HG02571 (cell line): ENCODE data around the gene KLF14.
"Not testable (repeated sequence)": the region's sequence is repeated elsewhere in the genome, so short reads cannot be mapped to it uniquely, and the experiment has no call there.

Experiments used
- ATAC-seq: cut with Tn5 transposase; IDR thresholded peaks from one replicate; pipeline ENCODE4 v1.9.1; 2021; ENCODE audit warnings: mild to moderate bottlenecking, moderate library complexity; ENCODE audit not compliant: unreplicated experiment

Gene KLF14

DNA sequence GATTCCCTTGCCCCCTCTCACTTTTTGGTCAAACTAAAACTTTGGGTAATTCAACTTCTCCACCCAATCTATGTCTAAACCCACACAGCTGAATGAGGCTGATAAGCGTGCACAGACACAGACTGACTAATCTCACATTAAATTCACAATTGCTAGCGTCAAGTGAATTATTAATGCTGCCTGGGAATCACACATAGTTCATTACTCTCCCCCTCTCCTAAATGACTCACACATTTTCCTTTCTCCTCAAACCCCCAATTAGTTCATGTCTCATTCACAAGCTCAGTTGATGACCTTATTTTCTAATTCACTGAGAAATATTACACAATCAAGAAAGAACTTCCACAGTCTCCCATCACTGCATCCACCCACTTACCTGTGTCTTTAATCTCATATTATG lies 14.5 kb downstream of the KLF14 start:
- ATAC-seq = no peak

DNA sequence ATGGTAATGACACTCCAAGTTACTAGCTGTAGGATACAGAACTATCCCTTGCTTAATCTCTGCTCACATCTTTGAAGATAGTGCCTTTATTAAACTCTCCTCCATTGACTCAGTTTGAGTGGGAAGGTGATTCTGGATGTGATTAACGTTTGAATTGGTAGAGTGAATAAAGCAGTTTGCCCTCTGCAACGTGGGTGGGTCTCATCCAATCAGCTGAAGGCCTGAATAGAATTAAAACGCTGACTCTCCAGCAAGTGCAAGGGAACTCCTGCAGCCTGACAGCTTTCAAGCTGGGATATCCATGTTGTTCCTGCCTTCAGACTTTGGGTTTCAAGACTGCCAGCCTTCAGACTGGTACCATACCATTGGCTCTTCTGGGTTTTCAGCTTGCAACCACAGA lies 21.6 kb downstream of the KLF14 start:
- no peak for ATAC-seq

- ATAC-seq = no peak
Observed at GRCh38 chr7:130708766-130709165, 25.2 kb downstream of the KLF14 start.

DNA sequence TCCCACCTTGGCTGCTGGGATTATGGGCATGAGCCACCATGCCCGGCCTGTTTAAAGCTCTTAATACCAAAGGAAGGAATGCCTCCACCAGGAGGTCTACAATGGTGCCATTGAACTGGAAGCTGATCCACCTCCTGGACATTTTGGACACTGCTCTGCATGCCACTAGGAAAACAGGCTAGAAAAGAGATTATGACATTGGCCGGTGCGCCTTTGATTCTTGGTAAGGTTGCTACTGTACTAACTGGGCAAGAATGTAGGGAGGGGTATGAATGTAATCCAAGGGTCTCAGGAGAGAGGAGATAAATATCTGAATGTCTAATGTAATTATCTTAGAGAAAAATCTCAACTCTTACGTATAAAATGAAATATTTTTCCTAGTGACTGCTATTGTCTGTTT lies 26.0 kb downstream of the KLF14 start:
- no peak for ATAC-seq

DNA sequence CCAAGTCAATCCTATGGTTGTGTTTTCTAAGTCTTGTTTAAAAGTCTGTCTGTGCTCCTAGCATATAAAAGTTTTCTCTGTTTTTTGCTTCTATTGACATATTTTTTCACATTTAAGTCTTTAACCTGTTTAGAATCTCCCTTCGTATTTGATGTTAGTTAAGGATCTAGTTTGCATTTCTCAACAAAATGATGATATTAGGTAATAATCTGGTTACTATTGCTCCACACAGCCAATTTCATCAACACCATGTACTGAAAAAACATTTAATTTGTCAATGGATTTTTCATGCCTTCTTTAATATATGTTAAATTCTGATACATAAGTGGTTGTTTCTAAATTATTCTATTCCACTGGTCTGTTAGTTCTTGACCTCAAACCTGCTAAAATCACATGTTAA lies 30.2 kb downstream of the KLF14 start:
- no peak for ATAC-seq

GRCh38 chr7:130701650-130702049 lies 32.4 kb downstream of the KLF14 start:
- no peak for ATAC-seq

GRCh38 chr7:130700760-130701159 lies 33.2 kb downstream of the KLF14 start:
- no peak for ATAC-seq

- ATAC-seq = no peak
Observed at GRCh38 chr7:130699686-130700085, 34.3 kb downstream of the KLF14 start.

- ATAC-seq = no peak
Observed at GRCh38 chr7:130697820-130698219, 36.2 kb downstream of the KLF14 start.

DNA sequence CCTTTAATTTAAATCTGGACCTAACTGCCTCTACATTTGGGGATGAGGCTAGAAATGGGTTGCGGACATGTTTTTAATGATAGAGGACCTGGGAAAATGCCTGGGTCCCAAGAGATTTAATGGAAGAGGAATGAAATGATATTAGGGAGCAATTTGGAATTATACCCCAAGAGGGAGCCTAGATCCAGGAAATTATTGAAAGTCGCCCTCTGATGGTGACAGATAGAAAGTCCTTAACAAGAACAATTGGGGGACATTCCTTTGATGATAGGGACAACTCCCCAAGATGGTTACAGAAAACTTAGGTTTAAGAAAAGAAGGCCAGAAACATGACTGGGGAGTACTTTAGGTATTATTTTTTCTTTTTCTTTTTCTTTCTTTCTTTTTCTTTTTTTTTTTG lies 38.2 kb downstream of the KLF14 start:
- no peak for ATAC-seq

DNA sequence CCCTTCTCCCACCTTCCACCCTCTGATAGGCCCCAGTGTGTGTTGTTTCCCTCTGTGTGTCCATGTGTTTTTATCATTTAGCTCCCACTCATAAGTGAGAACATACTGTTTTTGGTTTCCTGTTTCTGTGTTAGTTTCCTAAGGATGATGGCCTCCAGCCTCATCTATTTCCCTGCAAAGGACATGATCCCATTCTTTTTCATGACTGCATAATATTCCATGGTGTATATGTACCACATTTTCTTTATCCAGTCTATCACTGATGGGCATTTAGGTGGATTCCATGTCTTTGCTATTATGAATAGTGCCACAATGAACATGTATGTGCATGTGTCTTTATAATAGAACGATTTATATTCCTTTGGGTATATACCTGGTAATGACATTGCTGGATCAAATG lies 41.6 kb downstream of the KLF14 start:
- ATAC-seq = not testable (repeated sequence)

- ATAC-seq = no peak
Observed at GRCh38 chr7:130689683-130690082, 44.3 kb downstream of the KLF14 start.

DNA sequence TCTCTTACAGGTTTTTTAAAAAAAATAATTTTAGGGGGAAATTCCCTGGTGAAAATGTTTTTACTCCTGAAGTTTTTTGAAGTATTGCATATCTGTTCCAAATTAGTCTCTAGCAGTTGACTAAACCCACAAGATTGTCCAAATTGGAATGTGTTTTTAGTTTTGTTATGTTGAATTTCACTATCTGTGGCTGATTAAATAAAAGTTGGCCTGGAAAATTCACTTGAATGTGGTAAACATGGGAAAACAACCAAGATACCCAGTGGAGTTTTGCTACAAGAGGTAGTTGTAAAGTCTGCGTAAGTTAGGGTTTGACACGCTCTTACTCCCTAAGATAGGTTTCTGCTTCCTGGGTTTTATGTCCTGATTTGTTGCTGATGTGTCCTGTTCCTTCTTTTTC lies 51.0 kb downstream of the KLF14 start:
- no peak for ATAC-seq
